HL-60/S4 (cell line): ENCODE results near the gene RAD9A.

ENCODE experiments used
- in situ Hi-C: fragments of 300-500 bp; cut with MboI; formaldehyde crosslinking; loops from 2 replicates; pipeline ENCODE4 v1.14.3; 2022; ENCODE audit warnings: low sequenced_read_pairs

RAD9A gene

GRCh38 chr11:67407688-67408163 is 15.9 kb downstream of the RAD9A start:
- in situ Hi-C loops, result no loop called here

GRCh38 chr11:67408437-67409200 is 16.8 kb downstream of the RAD9A start:
- in situ Hi-C loops, result no loop called here

GRCh38 chr11:67409261-67409666 is 17.5 kb downstream of the RAD9A start:
- in situ Hi-C loops, result no loop called here

- in situ Hi-C loops, result no loop called here
These were observed 18.1 kb downstream of the RAD9A start for GRCh38 chr11:67409781-67410368.

GRCh38 chr11:67410369-67410831 is 18.6 kb downstream of the RAD9A start:
- in situ Hi-C loops, result no loop called here

GRCh38 chr11:67410984-67411784 is 19.4 kb downstream of the RAD9A start:
- in situ Hi-C loops, result no loop called here

GRCh38 chr11:67411785-67412152 is 20.0 kb downstream of the RAD9A start:
- in situ Hi-C loops, result no loop called here

GRCh38 chr11:67412495-67413179 is 20.9 kb downstream of the RAD9A start:
- in situ Hi-C loops, result no loop called here

- in situ Hi-C loops, result no loop called here
These were observed 21.6 kb downstream of the RAD9A start for GRCh38 chr11:67413266-67413849.

- in situ Hi-C loops, result no loop called here
These were observed 23.9 kb downstream of the RAD9A start, which contains the start of gene CARNS1 for GRCh38 chr11:67415501-67416304. Gene CARNS1 (plus strand): TSS chr11:67415678. CDS start chr11:67416200, 522 bp downstream.

GRCh38 chr11:67416416-67417335 is 24.9 kb downstream of the RAD9A start:
- in situ Hi-C loops, result no loop called here

- in situ Hi-C loops, result no loop called here
These were observed 25.6 kb downstream of the RAD9A start for GRCh38 chr11:67417425-67417824.

GRCh38 chr11:67418476-67419281 is 26.9 kb downstream of the RAD9A start:
- in situ Hi-C loops, result no loop called here

GRCh38 chr11:67419325-67420049 is 27.7 kb downstream of the RAD9A start:
- in situ Hi-C loops, result no loop called here

GRCh38 chr11:67420147-67420645 is 28.4 kb downstream of the RAD9A start:
- in situ Hi-C loops, result no loop called here

- in situ Hi-C loops, result no loop called here
These were observed 29.1 kb downstream of the RAD9A start for GRCh38 chr11:67420646-67421429.
